IPS DF 4.7 (cell line): ENCODE measurements around the gene ATP7A.
A peak's percentile ranks its signal among the peaks of the same experiment; 100 is the strongest.
"Not testable (repeated sequence)": the region's sequence is repeated elsewhere in the genome, so short reads cannot be mapped to it uniquely, and the experiment has no call there.

ENCODE experiments used
- DNase-seq: peaks from one replicate; pipeline ENCODE4 v3.0.0-alpha.2; 2013; ENCODE audit warnings: low spot score; ENCODE audit errors: extremely low read depth

Gene ATP7A

DNA sequence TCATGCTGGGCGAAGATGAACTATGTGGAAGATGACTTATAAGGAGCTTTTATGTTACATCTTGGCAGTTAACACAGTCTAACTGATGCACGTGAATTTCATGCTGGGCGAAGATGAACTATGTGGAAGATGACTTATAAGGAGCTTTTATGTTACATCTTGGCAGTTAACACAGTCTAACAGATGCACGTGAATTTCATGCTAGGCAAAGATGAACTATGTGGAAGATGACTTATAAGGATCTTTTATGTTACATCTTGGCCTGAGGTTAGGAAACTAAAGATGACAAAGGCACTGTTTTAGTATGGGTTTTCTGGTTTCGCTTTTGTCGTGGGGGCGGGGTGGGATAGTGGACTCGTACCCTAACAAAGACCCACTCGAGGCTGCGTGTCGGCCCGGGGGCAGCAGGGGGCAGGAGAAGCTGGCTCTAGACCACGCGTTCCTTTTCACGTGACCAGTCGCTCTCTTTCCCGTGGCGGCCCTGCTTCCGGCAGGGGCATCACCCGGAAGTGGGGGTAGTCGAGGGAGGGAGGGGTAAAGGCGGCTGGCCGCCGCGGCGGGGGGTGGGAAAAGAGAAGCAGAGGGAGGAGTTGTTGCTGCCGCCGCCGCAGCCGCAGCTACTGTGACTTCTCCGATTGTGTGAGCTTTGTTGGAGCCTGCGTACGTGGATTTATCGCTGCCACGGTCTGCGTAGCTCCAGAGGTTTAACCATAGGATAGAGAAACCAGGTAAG lies at the start of gene ATP7A:
Gene ATP7A, plus strand, starts transcription at position 586 of the 733 bp plus-strand sequence. CDS start 60,949 bp downstream, outside the sequence.
- DNase-seq: peak; percentile 28

DNA sequence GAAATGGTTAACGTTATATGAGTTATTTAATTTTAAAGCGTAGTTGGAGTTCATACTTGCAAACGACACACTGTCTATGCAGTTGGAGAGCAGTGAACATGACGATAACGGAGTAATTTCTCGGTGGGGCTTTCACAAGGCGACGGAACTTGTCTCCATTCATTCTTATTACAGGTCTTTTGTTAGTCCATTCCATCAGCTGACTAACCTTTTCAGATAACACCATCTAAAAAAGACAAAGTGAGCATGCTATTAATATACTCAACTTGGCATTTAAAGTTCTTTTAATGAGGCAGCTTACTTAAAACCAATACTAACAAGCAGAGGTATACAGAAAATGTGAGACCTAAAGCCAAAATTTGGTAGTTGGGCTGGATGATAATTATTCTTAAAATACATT lies 35.1 kb upstream of the ATP7A start:
- no peak for DNase-seq

DNA sequence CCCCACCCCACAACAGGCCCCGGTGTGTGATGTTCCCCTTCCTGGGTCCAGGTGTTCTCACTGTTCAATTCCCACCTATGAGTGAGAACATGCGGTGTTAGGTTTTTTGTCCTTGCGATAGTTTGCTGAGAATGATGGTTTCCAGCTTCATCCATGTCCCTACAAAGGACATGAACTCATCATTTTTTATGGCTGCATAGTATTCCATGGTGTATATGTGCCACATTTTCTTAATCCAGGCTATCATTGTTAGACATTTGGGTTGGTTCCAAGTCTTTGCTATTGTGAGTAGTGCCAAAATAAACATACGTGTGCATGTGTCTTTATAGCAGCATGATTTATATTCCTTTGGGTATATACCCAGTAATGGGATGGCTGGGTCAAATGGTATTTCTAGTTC lies 29.1 kb upstream of the ATP7A start:
- DNase-seq: not testable (repeated sequence)

DNA sequence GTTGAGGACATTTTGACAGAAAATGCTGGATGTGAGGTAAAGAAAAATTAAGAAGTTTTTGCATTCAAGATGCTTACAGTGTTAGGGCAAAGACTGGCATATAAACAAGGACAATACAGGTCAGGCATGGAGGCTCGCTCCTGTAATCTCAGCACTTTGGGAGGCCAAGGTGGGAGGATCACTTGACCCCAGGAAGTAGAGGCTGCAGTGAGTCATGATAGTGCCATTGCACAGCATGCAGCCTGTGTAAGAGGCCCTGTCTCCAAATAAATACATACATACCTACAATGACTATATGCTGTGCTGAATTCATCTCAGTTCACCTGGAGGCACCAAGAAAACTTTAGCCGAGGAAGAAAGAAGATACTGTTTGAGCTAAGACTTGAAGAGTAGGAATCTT lies 17.6 kb upstream of the ATP7A start:
- no peak for DNase-seq

DNA sequence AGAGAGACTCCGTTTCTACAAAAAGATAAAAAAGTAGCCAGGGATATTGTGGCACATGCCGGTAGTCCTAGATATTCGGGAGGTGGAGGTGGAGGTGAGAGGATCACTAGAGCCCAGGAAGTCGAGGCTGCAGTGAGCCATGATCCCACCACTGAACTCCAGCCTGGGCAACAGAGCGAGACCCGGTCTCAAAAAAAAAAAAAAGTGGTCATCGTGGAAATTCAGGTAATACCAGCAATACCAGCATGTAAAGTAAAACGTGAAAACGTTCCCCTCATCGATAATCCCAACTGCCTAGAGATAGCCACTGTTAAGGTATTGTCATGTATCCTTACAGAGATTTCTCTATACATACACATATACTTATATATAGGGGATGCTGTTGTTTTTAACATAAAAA lies 16.8 kb upstream of the ATP7A start:
- DNase-seq: no peak

DNA sequence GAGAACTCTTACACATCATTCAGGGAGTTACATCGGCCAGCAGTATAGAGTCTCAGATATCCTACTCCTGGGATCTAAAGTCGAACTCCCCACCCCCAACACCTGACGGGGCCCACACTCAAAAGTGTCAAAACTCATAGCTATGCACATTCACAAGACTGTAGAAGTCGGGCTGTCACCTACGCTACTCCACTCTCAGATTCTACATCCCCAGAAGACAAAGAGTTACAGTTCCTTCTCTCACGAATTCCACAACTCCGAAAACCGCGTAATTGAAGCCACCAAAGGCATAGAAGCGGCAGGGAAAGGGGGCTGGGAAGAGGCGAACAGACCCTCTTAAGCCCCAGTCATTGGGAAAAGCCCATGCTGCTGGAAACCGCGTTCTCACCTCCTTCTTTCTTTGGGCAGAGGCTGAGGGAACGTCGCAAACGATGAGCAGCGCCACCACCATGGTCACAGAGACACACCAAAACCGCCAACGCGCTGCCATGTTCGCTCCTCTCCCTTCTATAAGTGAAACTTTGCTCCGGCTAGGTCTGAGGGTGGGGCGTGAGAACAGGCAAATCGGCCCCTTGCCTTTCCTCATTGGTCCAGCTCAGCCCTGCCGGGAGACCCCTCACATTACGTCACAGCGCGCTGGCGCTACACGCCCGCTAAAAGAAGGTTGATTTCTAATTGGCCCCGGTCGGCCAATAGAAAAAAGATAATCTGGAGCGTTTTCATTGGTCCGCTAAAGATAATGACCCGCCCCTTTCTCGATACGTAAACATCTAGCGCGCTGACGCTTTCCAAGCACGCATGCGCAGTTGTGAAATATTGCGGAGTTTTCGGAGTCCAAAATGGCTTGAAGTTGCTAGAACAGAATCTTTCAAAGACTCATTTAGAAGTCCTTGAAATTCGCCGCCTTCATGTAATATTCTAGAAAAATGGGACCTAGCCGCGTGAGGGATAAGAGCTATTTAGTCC lies 15.3 kb upstream of the ATP7A start, which contains the start of gene MAGT1:
Gene MAGT1, minus strand, starts transcription at position 515 of the 966 bp plus-strand sequence. Its CDS starts 25 bp downstream, at position 490.
- peak; percentile 58 for DNase-seq

DNA sequence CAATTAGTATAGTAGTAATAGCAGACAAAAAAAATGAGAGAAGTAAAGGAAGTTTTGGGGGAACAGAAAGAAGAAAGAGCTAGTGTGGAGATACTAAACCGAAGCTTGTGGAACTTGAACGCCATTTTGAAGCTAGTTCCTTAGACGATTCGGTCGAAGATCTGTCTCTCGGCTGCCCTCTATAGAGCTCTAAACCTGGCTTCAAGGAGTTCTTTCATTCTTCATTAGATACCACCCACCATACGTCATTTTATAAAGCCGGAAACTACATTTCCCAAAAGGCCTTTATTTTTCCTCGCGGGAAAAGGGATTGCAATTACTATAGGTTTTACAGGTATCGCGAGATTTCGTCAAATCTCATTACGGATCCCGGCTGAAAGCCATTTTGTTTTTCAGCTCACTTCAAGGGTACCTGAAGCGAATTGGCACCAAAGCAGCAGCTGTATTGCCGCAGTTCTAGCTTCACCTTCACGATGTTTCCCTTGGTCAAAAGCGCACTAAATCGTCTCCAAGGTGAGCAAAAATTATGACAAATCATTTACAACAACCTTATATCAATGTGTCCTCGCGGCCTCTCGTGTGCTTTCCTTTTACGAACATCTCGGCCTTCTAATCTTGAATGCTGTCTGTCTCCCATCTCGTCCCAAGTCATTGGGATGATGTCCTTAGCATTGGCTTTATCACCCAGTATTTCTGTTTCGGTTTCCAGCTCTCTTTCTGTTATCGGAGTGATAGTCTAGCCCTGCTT lies 11.2 kb upstream of the ATP7A start, which contains the start of gene COX7B:
Gene COX7B, plus strand, starts transcription at position 388 of the 748 bp plus-strand sequence. Its CDS starts 86 bp downstream, at position 474.
- DNase-seq: peak; percentile 74

DNA sequence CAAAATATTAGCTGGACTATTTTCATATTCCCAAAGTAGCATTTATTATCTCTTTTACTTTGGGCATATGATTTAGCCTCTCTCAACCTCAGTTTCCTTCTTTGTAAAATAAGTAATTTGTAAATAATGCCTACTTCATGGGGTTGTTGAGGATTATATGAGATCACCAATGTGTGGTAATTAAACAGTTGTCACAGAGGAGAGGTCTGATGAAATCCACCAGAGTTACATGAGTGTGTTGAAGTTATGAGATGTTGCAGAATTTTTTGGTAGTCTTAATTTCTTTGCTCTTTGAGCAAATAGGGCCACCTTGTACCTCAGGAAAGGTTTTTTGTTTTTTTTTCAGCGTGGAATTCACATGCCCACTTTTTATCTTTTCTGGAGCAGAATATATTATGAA lies 9.8 kb upstream of the ATP7A start:
- no peak for DNase-seq

DNA sequence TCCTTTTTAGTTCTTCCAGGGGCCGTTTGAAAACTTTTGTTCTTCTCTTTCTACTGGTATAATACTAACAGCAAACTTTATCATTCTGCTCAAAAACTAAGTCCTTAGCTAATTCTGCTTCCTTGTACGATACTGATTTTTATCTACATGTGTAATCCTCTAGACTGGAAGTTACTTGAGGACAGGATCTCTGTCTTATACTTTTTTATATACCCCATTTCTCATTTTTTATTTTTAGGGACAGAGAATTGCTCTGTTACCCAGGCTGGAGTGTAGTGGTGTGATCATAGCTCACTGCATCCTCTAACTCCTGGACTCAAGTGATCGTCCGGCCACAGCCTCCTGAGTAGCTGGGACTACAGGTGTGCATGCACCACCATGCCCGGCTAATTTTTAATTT lies 9.0 kb upstream of the ATP7A start:
- DNase-seq: no peak

DNA sequence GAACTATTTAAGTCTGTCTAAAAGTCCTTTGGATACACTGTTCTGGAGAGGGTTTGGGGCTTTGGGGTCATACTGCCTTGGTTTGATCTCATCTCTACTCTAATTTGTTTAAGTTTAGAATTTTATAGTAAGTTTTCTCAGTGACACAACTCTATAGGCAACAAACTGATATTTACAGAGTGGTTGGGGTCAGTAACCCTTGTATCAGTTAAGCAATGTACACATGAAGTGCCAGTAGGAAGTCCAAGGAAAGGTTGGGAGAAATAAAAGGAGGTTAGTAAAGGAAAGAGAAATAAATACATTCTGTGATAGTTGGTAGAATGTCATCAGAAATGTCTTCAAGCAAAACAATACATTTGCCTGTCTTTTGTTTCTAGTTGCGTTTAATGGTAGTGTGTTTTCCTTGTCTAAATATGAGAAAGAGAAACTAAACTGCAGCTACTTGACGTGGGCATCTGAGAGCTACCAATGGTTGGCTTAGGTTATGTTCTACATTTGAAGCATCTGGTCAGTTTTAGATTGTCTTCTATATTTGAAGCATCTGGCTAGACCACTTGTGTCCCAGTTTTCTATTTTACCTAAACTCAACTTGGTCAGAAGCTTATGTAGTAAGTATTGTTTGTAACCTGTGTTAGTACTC lies 6.9 kb downstream of the ATP7A start:
- DNase-seq: no peak

DNA sequence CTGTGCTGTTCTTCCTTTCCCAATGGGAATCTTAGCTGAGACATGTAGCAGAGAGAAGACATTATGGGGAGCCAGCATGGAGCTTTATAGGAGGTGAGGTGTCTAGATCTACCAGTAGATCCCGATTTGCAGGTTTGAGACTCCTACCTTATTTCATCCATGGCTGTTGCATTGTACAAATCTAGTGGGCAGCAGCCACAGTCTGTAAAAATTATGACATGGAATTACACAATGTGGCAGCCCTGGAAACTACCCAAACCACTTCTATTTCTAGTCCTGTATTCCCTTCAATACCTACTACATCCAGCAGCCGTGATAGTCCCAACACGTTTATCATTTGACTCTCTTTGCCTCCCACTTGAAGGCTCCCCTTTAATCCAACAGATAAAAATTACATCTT lies 8.1 kb downstream of the ATP7A start:
- DNase-seq: no peak

DNA sequence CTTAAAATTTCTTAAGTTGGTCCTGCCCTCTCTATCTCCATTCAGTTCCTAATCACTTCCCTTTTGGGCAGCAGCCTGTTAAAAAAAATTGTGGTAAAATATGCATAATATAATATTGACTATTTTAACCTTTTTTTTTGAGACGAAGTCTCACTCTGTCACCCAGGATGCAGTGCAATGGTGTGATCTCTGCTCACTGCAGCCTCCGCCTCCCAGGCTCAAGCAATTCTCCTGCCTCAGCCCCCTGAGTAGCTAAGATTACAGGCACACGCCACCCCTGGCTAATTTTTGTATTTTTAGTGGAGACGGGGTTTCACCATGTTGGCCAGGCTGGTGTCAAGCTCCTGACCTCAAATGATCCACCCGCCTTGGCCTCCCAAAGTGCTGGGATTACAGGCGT lies 8.9 kb downstream of the ATP7A start:
- not testable (repeated sequence) for DNase-seq

DNA sequence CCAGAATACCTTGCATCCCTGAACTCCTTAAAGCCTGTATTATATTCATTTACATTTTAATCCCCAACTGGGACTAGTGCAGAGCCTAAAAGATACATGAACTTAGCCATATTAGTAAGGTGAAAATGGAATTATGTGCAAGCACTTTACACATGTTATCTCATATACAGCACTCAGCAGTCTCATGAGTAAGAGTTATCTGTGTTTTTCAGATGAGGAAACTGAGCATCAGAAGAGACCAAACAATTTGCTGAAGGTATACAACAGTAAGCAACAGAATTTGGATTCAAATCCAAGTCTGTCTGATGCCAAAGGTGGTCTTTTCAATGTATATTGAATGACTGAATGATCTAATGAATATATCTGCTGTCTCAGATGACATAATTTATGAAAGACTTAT lies 12.3 kb downstream of the ATP7A start:
- no peak for DNase-seq

DNA sequence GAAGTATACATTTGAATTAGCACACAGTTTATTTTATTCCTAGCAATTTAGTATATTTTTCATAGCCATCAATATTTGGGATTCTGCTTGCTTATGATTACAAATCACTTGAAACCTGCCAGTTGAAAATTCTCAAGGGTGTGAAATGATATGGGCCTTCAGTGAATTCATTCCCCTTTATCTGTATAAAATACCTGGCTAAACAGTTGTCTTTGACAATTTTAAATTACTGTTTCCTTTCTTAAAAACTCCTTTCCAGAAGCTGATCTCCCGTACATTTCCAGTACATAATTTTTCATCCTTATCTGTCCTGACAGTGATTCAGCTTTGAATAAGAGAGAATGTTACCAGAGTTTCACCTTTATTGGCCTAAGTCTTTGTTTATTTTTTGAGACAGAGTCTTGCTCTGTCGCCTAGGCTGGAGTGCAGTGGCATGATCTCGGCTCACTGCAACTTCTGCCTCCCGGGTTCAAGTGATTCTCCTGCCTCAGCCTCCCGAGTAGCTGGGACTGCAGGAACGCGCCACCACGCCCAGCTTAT lies 13.9 kb downstream of the ATP7A start:
- no peak for DNase-seq

DNA sequence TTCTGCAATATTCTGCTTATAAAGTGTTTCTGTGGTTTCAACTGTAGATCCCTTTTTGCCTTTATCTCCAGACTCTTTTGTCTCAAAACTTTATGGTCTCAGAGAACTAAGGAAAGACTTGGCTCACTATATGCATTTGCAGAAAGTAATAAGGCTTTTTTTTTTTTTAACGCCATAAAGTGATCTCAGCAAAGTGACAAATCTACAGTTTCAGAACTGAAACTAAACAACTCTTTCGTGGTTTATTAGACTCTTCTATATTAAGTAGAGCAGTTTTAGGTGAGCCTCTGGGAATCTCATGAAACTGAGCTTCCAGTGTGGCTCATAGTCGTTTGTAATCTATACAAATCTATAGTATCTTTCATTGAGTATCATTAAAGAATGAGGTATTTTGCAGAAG lies 15.3 kb downstream of the ATP7A start:
- DNase-seq: no peak

DNA sequence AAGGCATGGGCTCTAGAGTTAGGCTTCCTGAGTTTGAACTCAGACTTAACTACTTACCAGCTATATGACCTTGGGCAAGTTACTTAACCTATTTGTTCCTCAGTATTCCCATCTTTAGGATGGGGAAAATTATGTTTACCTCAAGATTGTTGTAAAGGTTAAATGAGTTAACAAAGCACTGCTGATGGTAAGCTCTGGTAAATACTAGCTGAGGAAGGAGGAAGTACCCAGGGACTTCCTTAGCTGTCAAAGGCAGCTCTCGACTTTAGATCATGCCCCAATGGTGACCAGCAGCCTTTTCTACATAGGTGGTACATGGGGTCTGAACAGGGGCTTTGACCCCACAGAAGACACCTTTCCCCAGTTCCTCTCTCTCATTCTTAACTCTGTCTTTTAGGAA lies 20.1 kb downstream of the ATP7A start:
- no peak for DNase-seq

DNA sequence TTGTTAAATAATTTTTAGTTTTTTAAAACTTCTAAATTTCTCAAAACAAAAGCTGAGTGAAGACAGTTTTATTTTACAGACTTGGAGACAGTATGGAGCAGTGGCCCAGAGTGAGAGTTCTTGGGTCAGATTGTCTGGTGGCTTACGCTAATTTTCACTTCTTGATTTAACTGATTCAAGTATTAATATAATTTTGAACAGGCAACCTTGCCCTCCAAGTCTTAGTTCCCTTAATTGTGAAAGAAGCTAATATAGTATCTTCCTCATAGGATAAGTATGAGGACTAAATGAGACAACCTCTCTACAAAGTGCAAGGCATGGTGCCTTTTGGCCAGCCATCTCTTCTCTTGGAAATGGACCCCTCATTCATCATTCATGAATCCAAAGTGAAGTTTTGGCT lies 25.4 kb downstream of the ATP7A start:
- no peak for DNase-seq

DNA sequence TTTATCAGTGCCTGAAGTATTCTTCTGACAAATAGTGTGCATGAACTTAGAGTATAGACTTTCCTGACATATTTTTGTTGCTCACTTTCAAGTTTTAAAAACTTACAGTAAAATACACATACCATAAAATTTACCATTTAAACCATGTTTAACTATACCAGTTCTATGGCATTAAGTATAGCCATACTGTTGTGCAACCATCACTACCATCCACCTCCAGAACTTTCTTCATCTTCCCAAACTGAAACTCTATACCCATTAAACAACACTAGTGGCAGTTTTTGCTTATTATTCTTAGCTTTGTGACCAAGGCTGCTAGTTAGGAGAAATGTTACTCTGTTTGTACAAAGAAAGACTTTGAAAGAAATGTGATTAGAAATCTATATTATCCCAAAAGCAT lies 25.8 kb downstream of the ATP7A start:
- DNase-seq: no peak

DNA sequence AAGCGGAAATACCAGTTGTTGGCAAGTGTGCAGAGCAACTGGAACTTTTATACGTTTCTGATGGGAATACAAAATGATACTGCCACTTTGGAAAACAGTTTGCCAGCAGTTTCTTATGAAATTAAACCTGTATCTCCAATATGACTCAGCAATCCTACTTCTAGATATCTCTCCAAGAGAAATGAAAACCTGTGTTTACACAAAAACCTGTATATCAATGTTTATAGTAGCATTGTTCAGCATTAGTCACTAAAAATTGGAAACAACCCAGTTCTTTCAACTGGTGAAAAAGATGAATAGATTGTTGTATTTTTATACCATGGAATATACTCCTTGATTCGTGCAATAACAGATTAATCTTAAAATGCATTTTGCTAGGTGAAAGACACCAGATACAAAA lies 26.8 kb downstream of the ATP7A start:
- DNase-seq: no peak

DNA sequence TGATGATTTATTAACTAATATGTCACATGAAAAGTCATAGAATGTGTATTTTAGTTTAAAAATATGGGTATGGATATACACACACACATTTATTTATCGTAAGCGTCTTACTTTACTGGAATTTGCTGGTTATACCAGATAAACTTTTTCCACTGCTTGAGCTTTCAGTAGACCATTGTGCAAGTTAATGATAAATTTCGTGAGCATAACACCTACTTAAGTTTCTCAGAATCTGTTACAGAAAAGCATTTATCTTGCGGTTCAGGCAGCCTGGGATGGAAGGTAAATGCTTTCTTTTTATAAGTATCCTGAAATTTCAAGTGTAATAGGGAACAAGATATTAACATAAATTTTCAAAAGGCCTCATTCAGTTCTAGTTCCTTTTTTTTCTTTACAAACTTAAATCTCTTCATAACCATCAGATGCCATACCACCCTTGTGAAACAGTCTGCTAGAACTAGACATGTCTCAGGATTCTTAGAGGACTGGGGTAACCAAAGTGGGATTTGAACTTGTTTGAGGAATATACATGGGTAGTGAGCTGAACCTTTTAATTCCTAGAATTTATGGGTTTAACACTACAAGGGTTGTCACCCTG lies 27.7 kb downstream of the ATP7A start:
- no peak for DNase-seq
